ENCODE measurements around the gene CARNS1.

Gene CARNS1

DNA sequence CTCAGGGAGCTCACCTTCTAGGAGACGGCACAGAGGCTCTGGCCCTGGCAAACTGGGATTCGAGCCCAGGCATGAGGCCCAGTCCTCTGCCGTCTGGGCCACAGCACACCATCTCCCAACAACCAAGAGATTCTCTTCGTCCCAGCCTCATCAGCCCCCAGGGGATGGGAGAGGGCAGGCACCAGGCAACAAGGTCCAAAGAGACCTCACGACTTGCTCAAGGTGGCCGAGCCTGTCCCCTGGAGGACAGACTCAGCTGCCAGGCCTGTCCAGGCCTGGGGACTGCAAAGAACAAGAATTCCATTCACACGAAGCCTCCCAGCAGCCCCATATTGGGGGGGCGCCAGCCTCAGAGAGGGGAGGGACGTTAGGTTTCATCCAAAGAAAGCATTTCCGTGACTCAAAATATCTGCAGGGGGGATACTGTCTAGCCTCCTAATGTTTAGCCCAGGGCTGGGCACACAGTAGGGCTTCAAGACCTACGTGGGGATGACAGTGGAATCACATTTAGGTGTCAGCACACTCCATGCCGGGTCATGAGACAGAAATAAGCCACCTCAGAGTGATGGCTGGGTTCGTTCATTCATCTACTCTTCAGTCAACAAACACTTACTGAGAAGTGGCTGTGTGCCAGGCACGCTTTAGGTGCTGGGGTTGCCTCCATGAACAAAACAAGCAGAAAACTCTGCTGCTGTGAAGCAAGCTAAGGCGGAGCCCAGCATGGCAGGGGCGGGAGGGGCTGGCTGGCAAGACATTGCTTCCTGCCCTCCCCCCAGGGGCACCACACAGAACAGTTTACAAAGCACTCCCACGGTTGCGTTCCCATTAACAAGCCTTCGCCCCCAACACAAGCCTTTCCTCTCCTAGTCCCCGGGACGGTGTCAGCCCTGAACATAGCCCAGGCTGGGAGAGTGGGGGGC is 1.2 kb downstream of the CARNS1 start:
- H3K27ac ChIP-seq, result no peak overlapping the region; the same call in 1 of the 2 replicates

DNA sequence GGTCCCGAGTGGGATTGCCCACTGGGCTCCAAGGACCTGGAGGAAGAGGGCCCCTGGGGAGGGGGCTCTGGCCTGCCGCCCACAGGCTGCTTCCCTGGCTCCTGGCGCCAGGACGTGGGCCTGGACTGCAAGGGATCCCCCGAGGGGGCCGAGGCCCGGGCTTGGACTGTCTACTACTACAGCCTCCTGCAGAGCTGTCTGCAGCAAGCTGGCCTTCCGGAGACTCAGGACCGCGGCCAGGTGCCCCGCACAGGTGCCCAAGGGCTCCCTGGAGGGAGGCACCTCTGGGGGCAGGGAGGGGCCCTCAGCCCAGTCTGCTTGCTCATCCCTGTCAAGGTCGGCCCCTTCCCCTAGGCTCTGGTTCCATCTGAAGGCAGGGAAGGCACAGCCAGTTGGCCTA is 1.9 kb downstream of the CARNS1 start:
- H3K27ac ChIP-seq, result no peak overlapping the region
- TF ChIP-seq, protein P1, sequence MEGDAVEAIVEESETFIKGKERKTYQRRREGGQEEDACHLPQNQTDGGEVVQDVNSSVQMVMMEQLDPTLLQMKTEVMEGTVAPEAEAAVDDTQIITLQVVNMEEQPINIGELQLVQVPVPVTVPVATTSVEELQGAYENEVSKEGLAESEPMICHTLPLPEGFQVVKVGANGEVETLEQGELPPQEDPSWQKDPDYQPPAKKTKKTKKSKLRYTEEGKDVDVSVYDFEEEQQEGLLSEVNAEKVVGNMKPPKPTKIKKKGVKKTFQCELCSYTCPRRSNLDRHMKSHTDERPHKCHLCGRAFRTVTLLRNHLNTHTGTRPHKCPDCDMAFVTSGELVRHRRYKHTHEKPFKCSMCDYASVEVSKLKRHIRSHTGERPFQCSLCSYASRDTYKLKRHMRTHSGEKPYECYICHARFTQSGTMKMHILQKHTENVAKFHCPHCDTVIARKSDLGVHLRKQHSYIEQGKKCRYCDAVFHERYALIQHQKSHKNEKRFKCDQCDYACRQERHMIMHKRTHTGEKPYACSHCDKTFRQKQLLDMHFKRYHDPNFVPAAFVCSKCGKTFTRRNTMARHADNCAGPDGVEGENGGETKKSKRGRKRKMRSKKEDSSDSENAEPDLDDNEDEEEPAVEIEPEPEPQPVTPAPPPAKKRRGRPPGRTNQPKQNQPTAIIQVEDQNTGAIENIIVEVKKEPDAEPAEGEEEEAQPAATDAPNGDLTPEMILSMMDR (conservative IDR thresholded peaks at IDR 0.05), result no peak

More for the DNA sequence above, 1.2 kb downstream of the CARNS1 start:
- TF ChIP-seq, protein P1 (conservative IDR thresholded peaks at IDR 0.05), result no peak

DNA sequence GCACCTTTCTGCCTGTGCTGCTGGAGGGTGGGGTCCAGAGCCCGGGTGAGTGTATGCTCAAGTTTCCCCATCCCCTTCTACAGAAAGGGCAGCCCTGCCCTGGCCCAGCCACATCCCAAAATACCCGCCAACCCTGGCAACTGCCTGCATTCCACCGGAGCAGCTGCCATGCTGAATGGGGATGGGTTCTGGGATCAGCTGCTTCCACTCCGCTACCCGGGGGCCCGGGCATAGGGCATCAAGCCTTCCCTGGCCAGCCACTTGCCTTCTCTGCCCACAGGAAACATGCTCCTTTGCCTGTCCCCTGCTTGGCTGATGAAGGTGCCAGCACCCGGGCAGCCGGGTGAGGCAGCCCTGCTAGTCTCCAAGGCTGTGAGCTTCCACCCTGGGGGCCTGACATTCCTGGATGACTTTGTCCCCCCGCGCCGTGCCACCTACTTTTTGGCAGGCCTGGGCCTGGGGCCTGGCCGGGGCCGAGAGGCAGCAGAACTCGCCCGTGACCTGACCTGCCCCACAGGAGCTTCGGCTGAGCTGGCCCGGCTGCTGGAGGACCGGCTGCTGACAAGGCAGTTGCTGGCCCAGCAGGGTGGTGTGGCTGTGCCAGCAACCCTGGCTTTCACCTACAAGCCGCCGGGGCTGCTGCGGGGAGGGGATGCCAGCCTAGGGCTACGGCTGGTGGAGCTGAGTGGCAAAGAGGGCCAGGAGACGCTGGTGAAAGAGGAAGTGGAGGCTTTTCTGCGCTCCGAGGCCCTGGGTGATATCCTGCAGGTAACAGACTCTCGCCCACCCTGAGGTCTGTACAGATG is 3.2 kb downstream of the CARNS1 start:
- peak overlapping the region; percentile 97 for H3K27ac ChIP-seq
- TF ChIP-seq, protein P1 (conservative IDR thresholded peaks at IDR 0.05), result no peak

- TF ChIP-seq, protein P1 (conservative IDR thresholded peaks at IDR 0.05), result no peak
- peak overlapping the region; percentile 97 for H3K27ac ChIP-seq
Measured at GRCh38 chr11:67419325-67420049, 4.0 kb downstream of the CARNS1 start.

GRCh38 chr11:67420147-67420645 is 4.7 kb downstream of the CARNS1 start:
- peak overlapping the region; percentile 97 for H3K27ac ChIP-seq
- TF ChIP-seq, protein P1 (conservative IDR thresholded peaks at IDR 0.05), result no peak

DNA sequence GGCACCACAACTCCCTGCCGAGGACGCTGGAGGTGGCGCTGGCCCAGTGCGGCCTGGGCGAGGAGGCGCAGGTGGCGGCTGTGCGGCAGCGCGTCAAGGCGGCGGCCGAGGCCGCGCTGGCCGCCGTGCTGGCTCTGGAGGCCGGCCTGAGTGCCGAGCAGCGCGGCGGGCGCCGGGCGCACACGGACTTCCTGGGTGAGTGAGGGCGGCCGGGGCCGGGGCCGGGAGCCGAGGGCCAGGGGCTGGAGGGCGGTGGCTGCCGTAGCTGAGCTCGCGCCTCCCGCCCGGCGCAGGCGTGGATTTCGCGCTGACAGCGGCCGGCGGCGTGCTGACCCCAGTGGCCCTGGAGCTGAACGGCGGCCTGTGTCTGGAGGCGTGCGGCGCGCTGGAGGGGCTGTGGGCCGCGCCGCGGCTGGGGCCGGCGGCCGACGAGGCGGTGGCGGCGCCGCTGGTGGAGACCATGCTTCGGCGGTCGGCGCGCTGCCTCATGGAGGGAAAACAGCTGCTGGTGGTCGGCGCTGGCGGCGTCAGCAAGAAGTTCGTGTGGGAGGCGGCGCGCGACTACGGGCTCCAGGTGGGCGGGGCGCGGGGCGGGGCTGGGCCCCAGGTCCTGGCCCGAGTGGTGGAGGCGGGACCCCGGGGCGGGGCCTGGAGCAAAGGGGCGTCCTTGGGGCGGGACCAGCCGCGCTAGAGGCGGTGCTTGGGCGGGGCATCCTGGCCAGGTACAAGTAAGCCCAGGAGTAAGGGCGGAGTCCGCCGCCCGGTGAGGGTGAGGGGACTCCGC is 5.4 kb downstream of the CARNS1 start:
- H3K27ac ChIP-seq, result peak overlapping the region; percentile 97
- TF ChIP-seq, protein P1 (conservative IDR thresholded peaks at IDR 0.05), result peak; percentile 35
